ENCODE measurements around the gene DENND5A. TPM values are rescaled to one million over a fixed set of nuclear protein-coding genes. Genes with fewer than 3 reads are reported as not detected.

The DENND5A gene
- total RNA-seq, 4 donors from 2014 or later, result 79.2 to 151 (median 96.2) TPM

DNA sequence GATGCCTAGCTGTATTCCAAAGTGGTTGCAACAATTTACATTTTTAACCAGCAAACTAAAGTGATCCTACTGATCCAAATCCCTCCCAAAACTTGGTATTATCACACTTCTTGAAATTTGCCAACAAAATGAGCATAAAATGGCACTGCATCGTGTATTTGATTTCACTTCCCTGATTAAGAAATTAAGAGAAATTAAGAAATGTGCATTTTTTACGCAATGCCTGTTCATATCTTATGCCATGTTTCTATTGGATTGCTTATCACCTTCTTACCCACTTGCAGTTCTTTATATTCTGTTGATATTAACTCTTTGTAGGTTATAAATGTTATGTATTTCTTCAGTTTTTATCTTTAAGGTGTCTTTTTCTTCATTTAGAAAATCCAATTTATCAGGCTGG lies 80.6 kb downstream of the DENND5A start:
- WGBS, 2 donors (ENCODE audit: low coverage in 1 of 2), result 94 to 100% methylated on average over 2 of the region's 2 CpGs
- TF ChIP-seq POLR2AphosphoS5 (IDR thresholded peaks at IDR 0.05) (no peak), POLR2A (IDR thresholded peaks at IDR 0.05) (no peak), EP300 (IDR thresholded peaks at IDR 0.05) (no peak), CTCF (IDR thresholded peaks at IDR 0.05) (no peak)
- Histone ChIP-seq H3K4me3 (no peak overlapping the region), H3K36me3 (peaks cover 0 to 42% of the 10 kb centered on the region in 2 donors), H3K27ac (no peak overlapping the region), H3K9me3 (no peaks in the 10 kb centered on the region), H3K4me1 (peaks cover 0 to 11% (median 0%) of the 10 kb centered on the region in 3 donors), H3K27me3 (no peaks in the 10 kb centered on the region)
- no peak for ATAC-seq

GRCh38 chr11:9182180-9182871 lies 82.8 kb downstream of the DENND5A start:
- Histone ChIP-seq H3K36me3 (peaks cover 3 to 47% of the 10 kb centered on the region in 2 donors), H3K4me3 (no peak overlapping the region), H3K27me3 (no peaks in the 10 kb centered on the region), H3K27ac (no peak overlapping the region), H3K4me1 (peaks cover 0 to 11% (median 0%) of the 10 kb centered on the region in 3 donors), H3K9me3 (no peaks in the 10 kb centered on the region)
- WGBS, 2 donors (ENCODE audit: low coverage in 1 of 2), result 81 to 100% methylated on average over 2 of the region's 2 CpGs
- ATAC-seq, result no peak
- TF ChIP-seq POLR2A (IDR thresholded peaks at IDR 0.05) (no peak), CTCF (IDR thresholded peaks at IDR 0.05) (no peak), EP300 (IDR thresholded peaks at IDR 0.05) (no peak), POLR2AphosphoS5 (IDR thresholded peaks at IDR 0.05) (no peak)

DNA sequence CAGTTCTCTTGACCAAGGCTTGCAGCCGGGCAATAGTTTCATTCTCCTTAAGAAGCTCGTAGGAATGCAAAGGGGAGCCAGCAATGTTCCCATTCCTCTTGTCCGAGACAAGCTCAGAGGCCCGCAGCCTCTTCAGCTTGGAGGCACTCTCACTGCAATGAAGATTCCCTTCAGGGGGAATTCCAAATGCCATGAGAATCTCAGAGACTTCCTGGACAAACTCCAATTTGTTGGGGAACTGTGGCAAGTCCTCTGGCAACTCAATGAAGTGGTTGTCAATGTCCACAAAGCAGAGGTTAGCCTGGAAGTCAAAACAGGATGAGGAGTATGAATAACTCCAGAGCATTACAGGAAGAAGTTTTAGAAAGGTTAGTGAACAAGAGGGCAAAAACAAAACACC lies 84.4 kb downstream of the DENND5A start:
- Histone ChIP-seq H3K36me3 (peaks cover 3 to 56% of the 10 kb centered on the region in 2 donors), H3K27ac (peak overlapping the region in 1 of 4 donors; percentile 21), H3K4me3 (no peak overlapping the region), H3K9me3 (no peaks in the 10 kb centered on the region), H3K4me1 (peaks cover 0 to 11% (median 0%) of the 10 kb centered on the region in 3 donors), H3K27me3 (no peaks in the 10 kb centered on the region)
- ATAC-seq, result no peak
- WGBS, 2 donors (ENCODE audit: low coverage in 1 of 2), result 0 to 19% methylated on average over 3 to 4 of the region's 4 CpGs
- TF ChIP-seq CTCF (IDR thresholded peaks at IDR 0.05) (no peak), POLR2AphosphoS5 (IDR thresholded peaks at IDR 0.05) (no peak), POLR2A (IDR thresholded peaks at IDR 0.05) (no peak), EP300 (IDR thresholded peaks at IDR 0.05) (no peak)

DNA sequence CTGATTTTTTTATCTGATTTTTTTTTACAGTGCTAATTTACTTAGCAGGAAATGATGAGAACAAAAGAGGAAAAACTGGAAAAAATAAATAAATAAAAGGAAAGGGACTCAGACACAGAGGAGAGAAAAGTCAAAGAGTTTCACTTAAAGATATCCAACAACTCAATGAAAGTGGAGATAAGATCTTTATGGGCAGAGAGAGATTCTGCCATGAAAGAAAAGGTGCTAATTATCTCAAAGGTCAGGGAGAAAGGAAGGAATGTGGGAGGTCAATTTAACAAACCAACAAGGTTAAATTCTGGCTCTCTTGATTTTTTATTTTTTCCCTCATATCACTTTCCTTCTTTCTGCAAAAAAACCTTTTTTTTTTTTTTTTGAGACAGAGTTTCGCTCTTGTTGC lies 86.0 kb downstream of the DENND5A start:
- H3K36me3 ChIP-seq, result peaks cover 3 to 55% of the 10 kb centered on the region in 2 donors
- no peak overlapping the region for H3K4me3 ChIP-seq
- H3K27ac ChIP-seq, result no peak overlapping the region
- no peak for ATAC-seq
- no peaks in the 10 kb centered on the region for H3K9me3 ChIP-seq
- no peak for TF ChIP-seq CTCF (IDR thresholded peaks at IDR 0.05)
- no peak for TF ChIP-seq POLR2AphosphoS5 (IDR thresholded peaks at IDR 0.05)
- TF ChIP-seq EP300 (IDR thresholded peaks at IDR 0.05), result no peak
- no peak for TF ChIP-seq POLR2A (IDR thresholded peaks at IDR 0.05)
- H3K27me3 ChIP-seq, result no peaks in the 10 kb centered on the region
- WGBS, 2 donors (ENCODE audit: low coverage in 1 of 2), result 100% methylated on average over 1 of the region's 1 CpG; no CpG with 5 or more reads in 1 of the 2 donors
- peaks cover 0 to 11% (median 0%) of the 10 kb centered on the region in 3 donors for H3K4me1 ChIP-seq

GRCh38 chr11:9178716-9179115 lies 86.4 kb downstream of the DENND5A start:
- Histone ChIP-seq H3K27me3 (no peaks in the 10 kb centered on the region), H3K27ac (no peak overlapping the region), H3K4me1 (peaks cover 0 to 11% (median 0%) of the 10 kb centered on the region in 3 donors), H3K36me3 (peaks cover 3 to 51% of the 10 kb centered on the region in 2 donors), H3K9me3 (no peaks in the 10 kb centered on the region), H3K4me3 (no peak overlapping the region)
- TF ChIP-seq POLR2AphosphoS5 (IDR thresholded peaks at IDR 0.05) (no peak), CTCF (IDR thresholded peaks at IDR 0.05) (no peak), EP300 (IDR thresholded peaks at IDR 0.05) (no peak), POLR2A (IDR thresholded peaks at IDR 0.05) (no peak)
- ATAC-seq, result no peak
- WGBS, 2 donors (ENCODE audit: low coverage in 1 of 2), result 90 to 100% methylated on average over 3 to 4 of the region's 4 CpGs
